Spleen (tissue), 11 donors: ENCODE data around the gene NUMB. TPM values are rescaled to one million over a fixed set of nuclear protein-coding genes. Genes with fewer than 3 reads are reported as not detected.
"Not testable (repeated sequence)": the region's sequence is repeated elsewhere in the genome, so short reads cannot be mapped to it uniquely, and the experiment has no call there.

Experiments
- DNase-seq: peaks from one replicate; pipeline ENCODE4 v3.0.0-alpha.2; 2020
- H3K27ac ChIP-seq, 8 donors: fragments of 200-600 bp; sonication (generic) in 7 of 8; 1 replicate in 4 of 8; 2 replicates in 4 of 8; pipeline versions ENCODE4 v1.5.0 to v1.8.0; 2016 to 2021; ENCODE audit warnings: inconsistent platforms in 4 of 8, mild to moderate bottlenecking in 4 of 8, moderate library complexity in 1 of 8
- H3K27me3 ChIP-seq, 7 donors: fragments of 200-600 bp; sonication (generic) in 6 of 7; replicated peaks in 1 of 7; 1 replicate in 4 of 7; 2 replicates in 3 of 7; pipeline versions ENCODE4 v1.5.0 to v1.8.0; 2016 to 2021; ENCODE audit warnings: inconsistent platforms in 3 of 7, mild to moderate bottlenecking in 1 of 7
- H3K36me3 ChIP-seq, 6 donors: fragments of 200-600 bp; sonication (generic) in 5 of 6; 1 replicate in 4 of 6; 2 replicates in 2 of 6; pipeline versions ENCODE4 v1.5.0 to v1.8.0; 2016 to 2021; ENCODE audit warnings: inconsistent platforms in 2 of 6
- H3K4me1 ChIP-seq, 6 donors: fragments of 200-600 bp; sonication (generic) in 5 of 6; 1 replicate in 3 of 6; 2 replicates in 3 of 6; pipeline versions ENCODE4 v1.5.0 to v1.8.0; 2016 to 2021; ENCODE audit warnings: inconsistent platforms in 3 of 6
- H3K4me3 ChIP-seq, 8 donors: fragments of 200-600 bp; sonication (generic) in 7 of 8; 1 replicate in 4 of 8; 2 replicates in 4 of 8; pipeline versions ENCODE4 v1.5.0 to v1.8.0; 2016 to 2021; ENCODE audit warnings: inconsistent platforms in 4 of 8, mild to moderate bottlenecking in 4 of 8, moderate library complexity in 2 of 8
- H3K9me3 ChIP-seq, 8 donors: fragments of 200-600 bp; sonication (generic) in 7 of 8; 1 replicate in 4 of 8; 2 replicates in 4 of 8; pipeline versions ENCODE4 v1.5.0 to v1.8.0; 2016 to 2021; ENCODE audit warnings: inconsistent platforms in 4 of 8
- POLR2A ChIP-seq, 3 donors: fragments of 450-650 bp; IDR thresholded peaks; one replicate each; pipeline ENCODE4 v1.5.1; 2017; ENCODE audit warnings: antibody characterized with exemption in 3 of 3, mild to moderate bottlenecking in 1 of 3
- POLR2AphosphoS5 ChIP-seq, 3 donors: sonication (generic); formaldehyde crosslinking; IDR thresholded peaks; one replicate each; pipeline ENCODE4 v1.5.1; 2017; ENCODE audit warnings: antibody characterized with exemption in 3 of 3
- WGBS, 5 donors: extraction: QIAGEN DNeasy Blood & Tissue Kit in 3 of 5; methylation state at CpG; one replicate each; pipeline versions ENCODE4 v1.1.5 to v1.1.7; 2013 to 2018; 5-methylcytosine and 5-hydroxymethylcytosine counted together
- intact Hi-C: fragments of 100-400 bp; cut with DNase I; formaldehyde crosslinking; loops from one replicate; pipeline ENCODE4 v1.15.0; 2023; ENCODE audit warnings: low total_unique reads
- polyA plus RNA-seq, 3 donors: library from polyadenylated mRNA; stranded (reverse); fragments of 200-250 nt; gene quantifications; one replicate each; pipeline ENCODE4 v1.2.1, GENCODE V29; 2013
- total RNA-seq, 7 donors: library from RNA; depleted of rRNA in 3 of 7; stranded (reverse); fragments of >200 nt in 3 of 7; fragmentation: NEBNext Ultra II Directional in 4 of 7; extraction: Animal tissue kit (Norgen Biotek cat#: 25700) in 4 of 7; gene quantifications; one replicate each; pipeline versions ENCODE4 v1.1.0 to v1.2.1, GENCODE V29; 2016 to 2021
- TF ChIP-seq, protein P1 (sequence below), 11 experiments: fragments of 200-600 bp in 7 of 11; fragments of 450-650 bp in 4 of 11; sonication (generic) in 4 of 11; IDR thresholded peaks in 8 of 11; conservative IDR thresholded peaks in 3 of 11; 1 replicate in 7 of 11; 2 replicates in 4 of 11; pipeline versions ENCODE4 v1.4.0 to v1.8.0; 2016 to 2021; ENCODE audit warnings: antibody characterized with exemption in 11 of 11, inconsistent platforms in 4 of 11, mild to moderate bottlenecking in 1 of 11
- donor health status: healthy with polysubstance abuse.
- donor health status: DM: no; HTN: no; CAD: no; lungs with moderate emphysema.
- donor health status: DM: no; HTN: no; CAD: no.
- donor health status: Bipolar disorder and iron deficiency.
- donor health status: healthy.
- donor health status: DM: no; HTN: no; CAD: no.
- donor health status: DM: yes; HTN: yes; CAD: no.

NUMB gene
- total and polyA plus RNA-seq, 10 donors: 19.8 to 165 (median 92.9) TPM

DNA sequence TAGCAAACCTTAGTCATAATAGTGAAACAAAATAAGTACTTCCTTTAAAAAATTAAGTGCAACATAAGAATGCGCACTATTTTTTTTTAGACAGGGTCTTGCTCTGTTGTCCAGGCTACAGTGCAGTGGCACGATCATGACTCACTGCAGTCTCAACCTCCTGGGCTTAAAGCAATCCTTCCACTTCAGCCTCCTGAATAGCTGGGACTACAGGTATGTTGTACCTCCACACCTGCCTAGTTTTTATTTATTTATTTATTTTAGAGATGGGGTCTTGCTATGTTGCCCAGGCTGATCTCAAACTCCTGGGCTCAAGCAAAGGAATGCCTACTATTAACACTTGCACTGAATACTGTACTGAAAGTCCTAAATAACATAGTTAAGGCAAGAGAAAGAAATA, 93.8 kb downstream of the NUMB start:
- intact Hi-C loops: no loop called here
- H3K36me3 ChIP-seq: peaks cover 0 to 59% (median 0%) of the 10 kb centered on the region in 6 donors
- WGBS, 5 donors: 96 to 99% (median 98%) methylated on average over 2 of the region's 2 CpGs
- H3K4me1 ChIP-seq: peaks cover 0 to 15% (median 3%) of the 10 kb centered on the region in 6 donors
- H3K9me3 ChIP-seq: no peaks in the 10 kb centered on the region
- H3K27me3 ChIP-seq: no peaks in the 10 kb centered on the region
- H3K4me3 ChIP-seq: no peak overlapping the region
- no peak for DNase-seq
- TF ChIP-seq, protein P1, sequence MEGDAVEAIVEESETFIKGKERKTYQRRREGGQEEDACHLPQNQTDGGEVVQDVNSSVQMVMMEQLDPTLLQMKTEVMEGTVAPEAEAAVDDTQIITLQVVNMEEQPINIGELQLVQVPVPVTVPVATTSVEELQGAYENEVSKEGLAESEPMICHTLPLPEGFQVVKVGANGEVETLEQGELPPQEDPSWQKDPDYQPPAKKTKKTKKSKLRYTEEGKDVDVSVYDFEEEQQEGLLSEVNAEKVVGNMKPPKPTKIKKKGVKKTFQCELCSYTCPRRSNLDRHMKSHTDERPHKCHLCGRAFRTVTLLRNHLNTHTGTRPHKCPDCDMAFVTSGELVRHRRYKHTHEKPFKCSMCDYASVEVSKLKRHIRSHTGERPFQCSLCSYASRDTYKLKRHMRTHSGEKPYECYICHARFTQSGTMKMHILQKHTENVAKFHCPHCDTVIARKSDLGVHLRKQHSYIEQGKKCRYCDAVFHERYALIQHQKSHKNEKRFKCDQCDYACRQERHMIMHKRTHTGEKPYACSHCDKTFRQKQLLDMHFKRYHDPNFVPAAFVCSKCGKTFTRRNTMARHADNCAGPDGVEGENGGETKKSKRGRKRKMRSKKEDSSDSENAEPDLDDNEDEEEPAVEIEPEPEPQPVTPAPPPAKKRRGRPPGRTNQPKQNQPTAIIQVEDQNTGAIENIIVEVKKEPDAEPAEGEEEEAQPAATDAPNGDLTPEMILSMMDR (IDR thresholded peaks at IDR 0.05 in 8 of 11, conservative IDR thresholded peaks at IDR 0.05 in 3 of 11): no peak
- TF ChIP-seq POLR2A (IDR thresholded peaks at IDR 0.05) (no peak), POLR2AphosphoS5 (IDR thresholded peaks at IDR 0.05) (no peak)
- H3K27ac ChIP-seq: no peak overlapping the region

DNA sequence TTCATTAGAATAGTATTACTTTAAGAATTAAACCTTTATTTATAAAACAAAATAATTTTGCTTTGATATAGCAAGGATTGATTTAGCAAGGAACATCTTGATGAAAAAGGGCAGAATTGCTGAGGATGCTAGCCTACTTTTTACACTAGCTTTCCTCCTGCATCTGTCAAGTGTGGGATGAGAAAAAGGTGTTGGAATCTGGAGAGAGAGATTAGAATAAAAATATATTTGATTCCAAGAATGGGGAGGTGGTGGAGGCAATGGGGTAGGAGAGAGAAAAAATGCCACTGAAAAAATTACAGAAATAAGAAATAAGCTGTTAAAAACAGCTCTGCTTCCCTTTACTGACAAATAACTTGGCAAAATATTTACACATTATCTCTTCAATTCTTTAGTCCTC, 98.9 kb downstream of the NUMB start:
- Histone ChIP-seq H3K36me3 (peaks cover 0 to 61% (median 12%) of the 10 kb centered on the region in 6 donors), H3K27me3 (no peaks in the 10 kb centered on the region), H3K27ac (no peak overlapping the region), H3K9me3 (no peaks in the 10 kb centered on the region), H3K4me3 (no peak overlapping the region), H3K4me1 (no peaks in the 10 kb centered on the region)
- intact Hi-C loops: no loop called here
- no peak for DNase-seq
- TF ChIP-seq, protein P1 (IDR thresholded peaks at IDR 0.05 in 8 of 11, conservative IDR thresholded peaks at IDR 0.05 in 3 of 11): no peak
- TF ChIP-seq POLR2AphosphoS5 (IDR thresholded peaks at IDR 0.05): no peak
- no peak for TF ChIP-seq POLR2A (IDR thresholded peaks at IDR 0.05)

DNA sequence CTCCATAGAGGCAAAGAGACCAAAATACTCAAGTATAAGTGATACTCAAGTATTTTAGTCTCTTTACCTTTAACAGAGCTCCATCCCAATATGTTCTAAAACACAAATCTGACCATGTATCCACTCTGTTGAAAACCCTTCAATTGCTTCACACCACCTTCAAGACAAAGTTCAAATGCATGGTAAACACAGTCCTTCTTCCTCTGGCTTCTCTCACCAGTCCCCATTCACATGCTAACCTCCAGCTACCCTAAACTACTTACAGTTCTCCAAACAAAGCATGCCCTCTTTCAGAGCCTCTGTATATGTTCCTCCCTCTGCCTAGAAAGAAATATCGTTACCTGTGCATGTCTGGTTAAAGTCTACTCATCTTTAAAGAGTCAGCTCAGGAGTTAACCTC, 100.2 kb downstream of the NUMB start:
- TF ChIP-seq POLR2AphosphoS5 (IDR thresholded peaks at IDR 0.05) (no peak), POLR2A (IDR thresholded peaks at IDR 0.05) (no peak)
- TF ChIP-seq, protein P1 (IDR thresholded peaks at IDR 0.05 in 8 of 11, conservative IDR thresholded peaks at IDR 0.05 in 3 of 11): no peak
- H3K27ac ChIP-seq: no peak overlapping the region
- 86 to 100% (median 93%) methylated on average over 1 of the region's 1 CpG for WGBS, 5 donors
- no peaks in the 10 kb centered on the region for H3K4me1 ChIP-seq
- no peak overlapping the region for H3K4me3 ChIP-seq
- no peaks in the 10 kb centered on the region for H3K9me3 ChIP-seq
- DNase-seq: no peak
- H3K27me3 ChIP-seq: no peaks in the 10 kb centered on the region
- intact Hi-C loops: no loop called here
- H3K36me3 ChIP-seq: peaks cover 0 to 61% (median 23%) of the 10 kb centered on the region in 6 donors

DNA sequence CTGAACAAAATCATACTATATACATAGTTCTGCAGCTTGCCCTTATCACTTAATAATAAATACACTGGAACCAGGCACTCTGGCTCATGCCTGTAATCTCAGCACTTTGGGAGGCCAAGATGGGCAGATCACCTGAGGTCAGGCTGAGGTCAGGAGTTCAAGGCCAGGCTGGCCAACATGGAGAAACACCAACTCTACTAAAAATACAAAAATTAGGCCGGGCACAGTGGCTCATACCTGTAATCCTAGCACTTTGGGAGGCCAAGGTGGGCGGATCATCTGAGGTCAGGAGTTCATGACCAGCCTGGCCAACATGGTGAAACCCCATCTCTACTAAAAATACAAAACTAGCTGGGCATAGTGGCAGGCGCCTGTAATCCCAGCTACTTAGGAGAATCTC, 109.3 kb downstream of the NUMB start:
- H3K27ac ChIP-seq, H3K9me3 ChIP-seq, H3K27me3 ChIP-seq, DNase-seq, H3K4me3 ChIP-seq, intact Hi-C loops: not testable (repeated sequence)
- Histone ChIP-seq H3K36me3 (peaks cover 0 to 71% (median 11%) of the 10 kb centered on the region in 6 donors), H3K4me1 (peaks cover 0 to 14% (median 0%) of the 10 kb centered on the region in 6 donors)
- WGBS, 5 donors: 88 to 97% (median 96%) methylated on average over 3 of the region's 3 CpGs

DNA sequence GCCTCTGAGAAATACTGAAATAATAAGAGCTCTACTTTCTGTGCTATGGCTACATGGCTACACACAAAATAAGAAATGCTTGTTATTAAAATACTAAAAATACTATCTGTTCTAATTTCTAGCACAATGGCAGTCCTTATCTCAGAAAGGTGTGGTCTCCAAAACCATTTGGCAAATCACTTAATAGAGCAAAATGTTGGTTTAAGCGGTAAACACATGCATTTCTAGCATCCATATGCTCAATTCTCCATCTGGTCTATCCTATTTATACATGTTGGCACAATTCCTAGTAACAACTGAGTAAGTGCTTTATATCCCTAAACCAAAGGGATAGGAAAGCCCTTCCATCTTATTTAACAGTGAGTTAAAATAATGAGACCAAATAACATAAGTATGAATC, 114.0 kb downstream of the NUMB start:
- Histone ChIP-seq H3K36me3 (peaks cover 0 to 26% (median 4%) of the 10 kb centered on the region in 6 donors), H3K4me3 (no peak overlapping the region), H3K27ac (no peak overlapping the region), H3K4me1 (peaks cover 0 to 14% (median 0%) of the 10 kb centered on the region in 6 donors), H3K27me3 (no peaks in the 10 kb centered on the region), H3K9me3 (no peaks in the 10 kb centered on the region)
- intact Hi-C loops: no loop called here
- WGBS, 5 donors: 91 to 100% (median 95%) methylated on average over 1 of the region's 1 CpG
- TF ChIP-seq POLR2A (IDR thresholded peaks at IDR 0.05) (no peak), POLR2AphosphoS5 (IDR thresholded peaks at IDR 0.05) (no peak)
- TF ChIP-seq, protein P1 (IDR thresholded peaks at IDR 0.05 in 8 of 11, conservative IDR thresholded peaks at IDR 0.05 in 3 of 11): no peak
- DNase-seq: no peak
